Left ventricle myocardium inferior (tissue), 1 donor: ENCODE measurements around the gene REEP5. TPM values are rescaled to one million over a fixed set of nuclear protein-coding genes. Genes with fewer than 3 reads are reported as not detected.

Experiments
- DNase-seq: peaks from one replicate; pipeline ENCODE4 v3.0.0-alpha.2; 2020
- H3K27ac ChIP-seq: fragments of 200-600 bp; replicated peaks from 2 replicates; pipeline ENCODE4 v1.8.0; 2021
- H3K27me3 ChIP-seq: fragments of 200-600 bp; 2 replicates; pipeline ENCODE4 v1.8.0; 2021; ENCODE audit warnings: low read depth
- H3K36me3 ChIP-seq: fragments of 200-600 bp; 2 replicates; pipeline ENCODE4 v1.8.0; 2021
- H3K4me1 ChIP-seq: fragments of 200-600 bp; 2 replicates; pipeline ENCODE4 v1.8.0; 2021
- H3K4me3 ChIP-seq: fragments of 200-600 bp; 2 replicates; pipeline ENCODE4 v1.8.0; 2021; ENCODE audit warnings: mild to moderate bottlenecking, moderate library complexity
- H3K9me3 ChIP-seq: fragments of 200-600 bp; replicated peaks from 2 replicates; pipeline ENCODE4 v1.8.0; 2021
- CTCF ChIP-seq: fragments of 200-600 bp; IDR thresholded peaks from 2 replicates; pipeline ENCODE4 v1.8.0; 2021; ENCODE audit warnings: antibody characterized with exemption, mild to moderate bottlenecking, borderline replicate concordance
- intact Hi-C: fragments of 100-400 bp; cut with micrococcal nuclease; formaldehyde crosslinking; loops from one replicate; pipeline ENCODE4 v1.11.0; 2022
- total RNA-seq: library from RNA; stranded (reverse); fragmentation: NEBNext Ultra II Directional; extraction: Animal tissue kit (Norgen Biotek cat#: 25700); gene quantifications from one replicate; pipeline ENCODE4 v1.2.1, GENCODE V29; 2021
- donor health status: DM: no; HTN: yes; CAD: no; lungs with severe emphysema.

REEP5 gene
- total RNA-seq, 1 donor from 2014 or later, result 137 TPM

DNA sequence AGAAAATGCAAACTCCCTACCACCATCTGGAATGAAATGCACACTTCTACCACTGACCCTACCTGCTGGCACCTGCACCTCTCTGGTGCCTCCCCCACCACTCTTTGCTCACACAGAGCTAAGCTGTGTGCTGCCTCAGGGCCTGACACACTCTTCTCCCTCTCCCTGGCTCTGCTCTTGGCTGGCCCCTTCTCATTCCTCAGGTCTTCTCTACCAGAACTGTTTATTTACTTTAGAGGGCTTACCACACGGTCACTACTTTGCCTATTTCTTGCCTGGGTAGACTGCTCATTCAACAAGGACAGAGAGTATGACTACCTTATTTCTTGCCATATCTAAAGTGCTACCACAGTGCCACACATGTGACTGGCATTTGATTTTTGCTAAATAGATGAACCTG lies 3.3 kb downstream of the REEP5 start:
- Histone ChIP-seq H3K27ac (peak overlapping the region; percentile 47), H3K4me3 (peak overlapping the region; percentile 7), H3K4me1 (peaks cover 94% of the 10 kb centered on the region), H3K27me3 (no peaks in the 10 kb centered on the region), H3K9me3 (no peaks in the 10 kb centered on the region), H3K36me3 (peaks cover 24% of the 10 kb centered on the region)
- TF ChIP-seq CTCF, result no peak
- no peak for DNase-seq
- intact Hi-C loops, result loop anchor here (10.0 kb wide), 1 partner anchor 54 kb away; the partner anchor contains the start of gene SRP19

DNA sequence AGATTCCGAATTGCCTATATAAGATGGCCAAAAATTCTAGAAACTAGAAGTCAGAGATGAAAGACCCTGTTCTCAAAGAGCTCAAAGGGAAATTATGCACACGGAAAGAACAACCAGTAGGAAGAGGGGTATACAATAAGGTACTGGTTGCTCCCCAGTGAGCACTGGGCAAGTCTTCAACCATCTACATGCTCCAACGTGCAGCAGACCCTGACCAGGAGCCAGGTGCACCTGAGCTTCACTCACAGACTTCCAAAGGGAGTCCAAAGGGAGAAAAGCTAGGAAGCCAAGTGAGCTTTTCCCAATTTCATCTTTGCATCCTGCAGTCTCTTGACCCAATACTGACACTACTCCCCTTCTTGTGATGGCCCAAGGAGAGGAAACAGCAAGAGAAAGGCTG lies 3.9 kb downstream of the REEP5 start:
- Histone ChIP-seq H3K4me1 (peaks cover 98% of the 10 kb centered on the region), H3K27ac (peak overlapping the region; percentile 47), H3K4me3 (peak overlapping the region; percentile 7), H3K36me3 (peaks cover 24% of the 10 kb centered on the region), H3K27me3 (no peaks in the 10 kb centered on the region), H3K9me3 (no peaks in the 10 kb centered on the region)
- intact Hi-C loops, result loop anchor here (10.0 kb wide), 1 partner anchor 53 kb away; the partner anchor contains the start of gene SRP19
- TF ChIP-seq CTCF, result no peak
- no peak for DNase-seq

GRCh38 chr5:112917453-112917995 lies 4.5 kb downstream of the REEP5 start:
- intact Hi-C loops, result loop anchor here (10.0 kb wide), 1 partner anchor 53 kb away; the partner anchor contains the start of gene SRP19
- peaks cover 24% of the 10 kb centered on the region for H3K36me3 ChIP-seq
- TF ChIP-seq CTCF, result no peak
- H3K9me3 ChIP-seq, result no peaks in the 10 kb centered on the region
- peaks cover 98% of the 10 kb centered on the region for H3K4me1 ChIP-seq
- H3K27me3 ChIP-seq, result no peaks in the 10 kb centered on the region
- DNase-seq, result no peak
- no peak overlapping the region for H3K4me3 ChIP-seq
- H3K27ac ChIP-seq, result peak overlapping the region; percentile 61

DNA sequence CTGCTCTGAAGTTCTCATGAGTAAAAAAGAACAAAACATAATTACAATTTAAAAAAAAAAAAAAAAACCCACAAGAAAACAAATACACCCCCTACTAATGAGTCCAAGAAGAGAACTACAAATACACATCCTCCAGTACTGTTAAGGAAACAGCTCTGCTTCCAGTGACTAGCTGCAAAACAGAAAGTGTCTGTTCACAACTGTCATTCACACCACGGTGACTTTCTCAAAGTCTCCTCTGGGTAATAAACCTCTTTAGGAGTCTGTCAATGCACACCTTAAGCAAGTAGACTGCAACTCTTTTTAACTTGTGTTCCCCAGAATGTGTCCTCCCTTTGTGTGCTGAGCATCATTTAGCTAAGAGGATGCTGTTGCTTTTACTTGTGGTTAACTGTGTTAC lies 6.2 kb downstream of the REEP5 start:
- Histone ChIP-seq H3K36me3 (peaks cover 27% of the 10 kb centered on the region), H3K27me3 (no peaks in the 10 kb centered on the region), H3K4me3 (no peak overlapping the region), H3K27ac (peak overlapping the region; percentile 61), H3K4me1 (peaks cover 100% of the 10 kb centered on the region), H3K9me3 (no peaks in the 10 kb centered on the region)
- no peak for TF ChIP-seq CTCF
- DNase-seq, result no peak
- intact Hi-C loops, result loop anchor here (10.0 kb wide), 1 partner anchor 51 kb away; the partner anchor contains the start of gene SRP19

DNA sequence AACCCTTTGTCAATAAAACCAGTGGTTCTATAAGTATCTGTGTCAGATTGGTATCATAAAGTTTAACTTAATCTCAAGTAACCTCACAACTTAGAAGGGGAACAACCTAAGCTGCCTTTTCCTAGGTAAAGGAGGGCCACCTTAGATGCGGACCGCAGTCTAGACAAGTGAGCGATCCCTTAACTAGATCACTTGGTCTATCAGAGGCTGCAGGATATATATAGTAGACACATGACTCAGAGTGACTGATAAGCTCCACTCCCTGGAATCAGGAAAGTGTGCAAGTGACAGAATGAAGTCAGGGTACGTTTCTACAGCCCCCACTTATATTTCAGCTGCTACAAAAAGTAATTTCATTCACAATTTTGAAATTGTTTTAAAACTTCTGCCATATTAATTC lies 7.4 kb downstream of the REEP5 start:
- H3K4me3 ChIP-seq, result peak overlapping the region; percentile 20
- no peaks in the 10 kb centered on the region for H3K27me3 ChIP-seq
- intact Hi-C loops, result loop anchor here (10.0 kb wide), 1 partner anchor 50 kb away; the partner anchor contains the start of gene SRP19
- DNase-seq, result no peak
- H3K9me3 ChIP-seq, result no peaks in the 10 kb centered on the region
- H3K27ac ChIP-seq, result peak overlapping the region; percentile 61
- peaks cover 34% of the 10 kb centered on the region for H3K36me3 ChIP-seq
- peaks cover 97% of the 10 kb centered on the region for H3K4me1 ChIP-seq
- no peak for TF ChIP-seq CTCF
